Erythroblast (primary cell): Measurements from ENCODE around the gene XXYLT1.

Experiments used
- GATA1 ChIP-seq: IDR thresholded peaks from 2 replicates; pipeline ENCODE4 v1.6.1; 2011; ENCODE audit warnings: low read depth, mild to moderate bottlenecking, control low read depth, low read length, moderate library complexity
- POLR2A ChIP-seq: IDR thresholded peaks from 2 replicates; pipeline ENCODE4 v1.6.1; 2011; ENCODE audit warnings: mild to moderate bottlenecking, low read length

DNA sequence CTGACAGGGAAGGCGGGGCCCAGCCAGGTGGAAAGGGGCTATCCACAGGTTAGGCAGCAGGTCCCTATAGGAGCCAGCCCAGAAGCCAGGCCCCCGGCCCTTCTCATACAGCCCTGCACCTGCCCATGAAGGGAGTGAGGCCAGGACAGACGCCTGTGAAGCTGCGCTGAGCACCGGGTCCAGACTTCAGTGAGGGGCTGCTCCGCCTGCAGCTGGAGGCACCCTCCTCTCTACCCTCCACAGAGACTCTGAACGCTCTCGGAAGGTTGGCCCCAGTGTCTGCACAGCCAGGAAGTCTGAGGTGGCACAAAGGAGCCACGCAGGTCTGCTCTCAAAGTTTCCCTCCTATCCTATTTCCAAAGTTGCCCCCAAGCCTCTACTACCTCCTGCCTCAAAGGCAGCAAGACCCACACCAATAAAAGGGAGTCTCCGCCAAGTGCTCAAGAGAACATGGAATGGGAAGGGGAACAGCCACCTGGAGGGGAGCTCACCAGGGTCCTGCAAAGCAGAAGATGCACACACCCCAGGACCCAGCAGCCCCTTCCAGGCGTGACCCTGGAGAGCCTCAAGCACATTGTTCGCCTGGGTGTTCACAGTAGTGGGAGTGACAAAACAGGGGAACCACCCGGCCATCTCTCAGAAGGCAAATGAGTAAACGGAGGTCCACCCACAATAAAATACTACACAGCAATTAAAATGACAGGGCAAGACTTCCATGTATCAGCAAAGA is 19.5 kb downstream of the XXYLT1 start:
- TF ChIP-seq POLR2A (no peak), GATA1 (no peak)
